ENCODE data around the gene NRG2.

GRCh38 chr5:139847790-139848507 is 195.2 kb downstream of the NRG2 start:
- TF ChIP-seq POLR2A (IDR thresholded peaks at IDR 0.05; ENCODE audit: low read depth, low read length), result peak; percentile 72; the same call in 1 of the 2 replicates
- TF ChIP-seq POLR2AphosphoS5 (IDR thresholded peaks at IDR 0.05; ENCODE audit: low read depth, low read length), result no peak
- 0 out of 2 replicates have a peak, but pooled peaks have one; percentile 18 for TF ChIP-seq TAF1 (IDR thresholded peaks at IDR 0.05; ENCODE audit: borderline replicate concordance, low read depth, low read length)
